OCI-LY7 (cell line): ENCODE measurements around the gene PRPF8. TPM values are rescaled to one million over a fixed set of nuclear protein-coding genes. Genes with fewer than 3 reads are reported as not detected.

Experiments
- BruUV-seq: library from RNA; stranded (reverse); fragments of 400-500 nt; replicated peaks from 2 replicates; lab custom pipeline; 2021; lab: Mats Ljungman, UMichigan
- CTCF ChIA-PET: fragments of 300-600 bp; sonication (Branson Sonifier 250); formaldehyde crosslinking; loops from one replicate; lab custom pipeline; 2022; ENCODE audit warnings: antibody characterized with exemption; ENCODE audit not compliant: unreplicated experiment; lab: Charles Lee
- POLR2A ChIA-PET: fragments of 300-600 bp; sonication (Branson Sonifier 250); formaldehyde crosslinking; loops from one replicate; lab custom pipeline; 2022; ENCODE audit warnings: antibody characterized with exemption; lab: Charles Lee
- DNase-seq: peaks from one replicate; pipeline ENCODE4 v3.0.0-alpha.2; 2015; ENCODE audit warnings: low spot score
- H2AFZ ChIP-seq: fragments of 200-600 bp; sonication (generic), shearing (Covaris generic); 2 replicates; pipeline ENCODE4 v1.6.1; 2014; ENCODE audit warnings: mild to moderate bottlenecking, antibody characterized with exemption, low read length, moderate library complexity
- H3K27ac ChIP-seq: fragments of 200-600 bp; sonication (generic); 2 replicates; pipeline ENCODE4 v1.5.1; 2014; ENCODE audit warnings: mixed run types, low read depth, mild to moderate bottlenecking, moderate library complexity, low read length, inconsistent platforms; ENCODE audit not compliant: poor library complexity, severe bottlenecking
- H3K36me3 ChIP-seq: fragments of 200-600 bp; sonication (generic); 2 replicates; pipeline ENCODE4 v1.6.1; 2014; ENCODE audit warnings: mild to moderate bottlenecking, antibody characterized with exemption, low read length, moderate library complexity, mixed read lengths; ENCODE audit not compliant: insufficient read depth
- H3K4me1 ChIP-seq: fragments of 200-600 bp; sonication (generic); 2 replicates; pipeline ENCODE4 v1.5.1; 2014; ENCODE audit warnings: mild to moderate bottlenecking, low read length; ENCODE audit not compliant: insufficient read depth, poor library complexity, severe bottlenecking
- H3K4me2 ChIP-seq: fragments of 200-600 bp; sonication (generic); 2 replicates; pipeline ENCODE4 v1.6.1; 2014; ENCODE audit warnings: mild to moderate bottlenecking, low read length
- H3K4me3 ChIP-seq: fragments of 200-600 bp; sonication (generic); 2 replicates; pipeline ENCODE4 v1.5.1; 2014; ENCODE audit warnings: mild to moderate bottlenecking, low read depth, low read length; ENCODE audit not compliant: poor library complexity, severe bottlenecking
- H3K79me2 ChIP-seq: fragments of 200-600 bp; sonication (generic); 2 replicates; pipeline ENCODE4 v1.6.1; 2016; ENCODE audit warnings: low read depth, mild to moderate bottlenecking, low read length, moderate library complexity, mixed read lengths; ENCODE audit not compliant: insufficient read depth
- H3K9me2 ChIP-seq: fragments of 200-600 bp; sonication (generic); 2 replicates; pipeline ENCODE4 v1.6.1; 2016; ENCODE audit warnings: mild to moderate bottlenecking, low read length, mixed read lengths; ENCODE audit not compliant: insufficient read depth
- H3K9me3 ChIP-seq: fragments of 200-600 bp; sonication (generic); 2 replicates; pipeline ENCODE4 v1.6.1; 2014; ENCODE audit warnings: mild to moderate bottlenecking, mixed run types, low read length, mixed read lengths
- H4K20me1 ChIP-seq: fragments of 200-600 bp; sonication (generic); 2 replicates; pipeline ENCODE4 v1.6.1; 2014; ENCODE audit warnings: mild to moderate bottlenecking, antibody characterized with exemption, low read length, moderate library complexity, mixed read lengths; ENCODE audit not compliant: insufficient read depth
- EZH2phosphoT487 ChIP-seq: fragments of 200-600 bp; sonication (generic); IDR thresholded peaks from 2 replicates; pipeline ENCODE4 v1.6.1; 2018; ENCODE audit warnings: low read depth, borderline replicate concordance, mild to moderate bottlenecking, mixed run types, antibody characterized with exemption, low read length, moderate library complexity, mixed read lengths
- intact Hi-C: fragments of 100-400 bp; cut with micrococcal nuclease; formaldehyde crosslinking; loops from one replicate; pipeline ENCODE4 v1.10.0; 2022; ENCODE audit not compliant: unreplicated experiment
- small RNA-seq: library from RNA; depleted of rRNA; stranded (forward); fragments of <200 nt; gene quantifications from one replicate; pipeline ENCODE3, GENCODE V24; 2014
- total RNA-seq, 2 experiments: library from RNA; depleted of rRNA in 1 of 2; stranded (reverse); fragments of >200 nt in 1 of 2; shearing (Covaris generic) in 1 of 2; gene quantifications; 2 replicates each; pipeline ENCODE4 v1.2.3, GENCODE V29; 2014 to 2022
- TF ChIP-seq, protein P1 (sequence below): fragments of 200-600 bp; sonication (generic); conservative IDR thresholded peaks from 2 replicates; pipeline ENCODE4 v1.5.1; 2014; ENCODE audit warnings: mild to moderate bottlenecking, antibody characterized with exemption, low read length, moderate library complexity, mixed read lengths

PRPF8 gene
- total RNA-seq, 2 experiments from 2014 or later, result 162 to 427 TPM

GRCh38 chr17:1604831-1605528 lies 79.7 kb downstream of the PRPF8 start:
- TF ChIP-seq, protein P1, sequence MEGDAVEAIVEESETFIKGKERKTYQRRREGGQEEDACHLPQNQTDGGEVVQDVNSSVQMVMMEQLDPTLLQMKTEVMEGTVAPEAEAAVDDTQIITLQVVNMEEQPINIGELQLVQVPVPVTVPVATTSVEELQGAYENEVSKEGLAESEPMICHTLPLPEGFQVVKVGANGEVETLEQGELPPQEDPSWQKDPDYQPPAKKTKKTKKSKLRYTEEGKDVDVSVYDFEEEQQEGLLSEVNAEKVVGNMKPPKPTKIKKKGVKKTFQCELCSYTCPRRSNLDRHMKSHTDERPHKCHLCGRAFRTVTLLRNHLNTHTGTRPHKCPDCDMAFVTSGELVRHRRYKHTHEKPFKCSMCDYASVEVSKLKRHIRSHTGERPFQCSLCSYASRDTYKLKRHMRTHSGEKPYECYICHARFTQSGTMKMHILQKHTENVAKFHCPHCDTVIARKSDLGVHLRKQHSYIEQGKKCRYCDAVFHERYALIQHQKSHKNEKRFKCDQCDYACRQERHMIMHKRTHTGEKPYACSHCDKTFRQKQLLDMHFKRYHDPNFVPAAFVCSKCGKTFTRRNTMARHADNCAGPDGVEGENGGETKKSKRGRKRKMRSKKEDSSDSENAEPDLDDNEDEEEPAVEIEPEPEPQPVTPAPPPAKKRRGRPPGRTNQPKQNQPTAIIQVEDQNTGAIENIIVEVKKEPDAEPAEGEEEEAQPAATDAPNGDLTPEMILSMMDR, result no peak
- TF ChIP-seq EZH2phosphoT487, result no peak
- no peaks in the 10 kb centered on the region for H3K79me2 ChIP-seq
- DNase-seq, result no peak
- ChIA-PET CTCF (no interaction called here), POLR2A (interaction anchor here (0.5 kb wide), 1 partner anchor 635 kb away, joined by 3 read pairs; no protein-coding TSS in a partner anchor)
- H3K9me3 ChIP-seq, result no peaks in the 10 kb centered on the region
- H4K20me1 ChIP-seq, result no peaks in the 10 kb centered on the region
- intact Hi-C loops, result no loop called here
- H2AFZ ChIP-seq, result no peak overlapping the region
- no TSS peak for BruUV-seq
- no peak overlapping the region for H3K4me2 ChIP-seq
- no peaks in the 10 kb centered on the region for H3K9me2 ChIP-seq
- H3K27ac ChIP-seq, result no peak overlapping the region
- peaks cover 9% of the 10 kb centered on the region; the same call in 1 of the 2 replicates for H3K36me3 ChIP-seq
- H3K4me3 ChIP-seq, result no peak overlapping the region
- H3K4me1 ChIP-seq, result peaks cover 20% of the 10 kb centered on the region

DNA sequence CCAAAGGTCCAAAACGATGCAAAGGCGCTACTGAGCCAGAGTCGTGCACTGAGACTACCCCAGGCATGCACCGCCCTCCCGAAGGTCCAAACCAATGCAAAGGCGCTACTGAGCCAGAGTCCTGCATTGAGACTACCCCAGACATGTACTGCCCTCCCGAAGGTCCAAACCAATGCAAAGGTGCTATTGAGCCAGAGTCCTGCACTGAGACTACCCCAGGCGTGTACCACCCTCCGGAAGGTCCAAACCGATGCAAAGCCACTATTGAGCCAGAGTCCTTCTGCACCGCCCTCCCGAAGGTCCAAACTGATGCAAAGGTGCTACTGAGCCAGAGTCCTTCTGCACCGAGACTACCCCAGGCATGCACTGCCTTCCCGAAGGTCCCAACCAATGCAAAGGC lies 83.1 kb downstream of the PRPF8 start:
- Histone ChIP-seq H3K9me2 (no peaks in the 10 kb centered on the region), H2AFZ (no peak overlapping the region), H3K79me2 (no peaks in the 10 kb centered on the region), H3K27ac (no peak overlapping the region), H3K4me3 (no peak overlapping the region), H3K9me3 (no peaks in the 10 kb centered on the region), H3K4me2 (no peak overlapping the region), H3K4me1 (peaks cover 5% of the 10 kb centered on the region), H3K36me3 (peaks cover 9% of the 10 kb centered on the region; the same call in 1 of the 2 replicates), H4K20me1 (no peaks in the 10 kb centered on the region)
- DNase-seq, result no peak
- TF ChIP-seq EZH2phosphoT487, result no peak
- POLR2A ChIA-PET, result no interaction called here
- CTCF ChIA-PET, result no interaction called here
- intact Hi-C loops, result no loop called here
- BruUV-seq, result no TSS peak

Small RNAs within 50 kb of the gene (small RNA-seq; reads per million reads assigned to genes)
- gene RN7SL105P, result not detected

Other genes starting within 250 kb of the PRPF8 start
- gene CRK, start 228.6 kb downstream of the PRPF8 start, total RNA-seq (2014; rRNA removed; shearing (Covaris generic)), result 30.5 and 32.0 TPM in 2 replicates
- 30.4 TPM in 2 replicates for gene CRK, start 228.6 kb downstream of the PRPF8 start, total RNA-seq (2022)
- 16.1 and 17.2 TPM in 2 replicates for gene MYO1C, start 192.2 kb downstream of the PRPF8 start, total RNA-seq (2014; rRNA removed; shearing (Covaris generic))
- gene MYO1C, start 192.2 kb downstream of the PRPF8 start, total RNA-seq (2022), result 70.5 and 74.4 TPM in 2 replicates
- gene INPP5K, start 168.3 kb downstream of the PRPF8 start, total RNA-seq (2014; rRNA removed; shearing (Covaris generic)), result 23.4 and 28.8 TPM in 2 replicates
- 40.7 and 47.0 TPM in 2 replicates for gene INPP5K, start 168.3 kb downstream of the PRPF8 start, total RNA-seq (2022)
- gene PITPNA, start 122.1 kb downstream of the PRPF8 start, total RNA-seq (2014; rRNA removed; shearing (Covaris generic)), result 15.0 and 27.7 TPM in 2 replicates
- gene PITPNA, start 122.1 kb downstream of the PRPF8 start, total RNA-seq (2022), result 51.2 and 51.8 TPM in 2 replicates
- 9.2 and 16.7 TPM in 2 replicates for gene SLC43A2, start 56.0 kb downstream of the PRPF8 start, total RNA-seq (2014; rRNA removed; shearing (Covaris generic))
- gene SLC43A2, start 56.0 kb downstream of the PRPF8 start, total RNA-seq (2022), result 16.6 and 17.1 TPM in 2 replicates
- gene SCARF1, start 39.1 kb downstream of the PRPF8 start, total RNA-seq (2014; rRNA removed; shearing (Covaris generic)), result 0.19 and 0.31 TPM in 2 replicates
- gene SCARF1, start 39.1 kb downstream of the PRPF8 start, total RNA-seq (2022), result 0.29 and 0.41 TPM in 2 replicates
- 0.82 and 3.2 TPM in 2 replicates for gene RILP, start 35.0 kb downstream of the PRPF8 start, total RNA-seq (2014; rRNA removed; shearing (Covaris generic))
- gene RILP, start 35.0 kb downstream of the PRPF8 start, total RNA-seq (2022), result 0.59 and 1.2 TPM in 2 replicates
- gene TLCD2, start 25.5 kb upstream of the PRPF8 start, total RNA-seq (2014; rRNA removed; shearing (Covaris generic)), result not detected in 2 replicates
- not detected in 2 replicates for gene TLCD2, start 25.5 kb upstream of the PRPF8 start, total RNA-seq (2022)
- 12.2 and 19.1 TPM in 2 replicates for gene WDR81, start 39.8 kb upstream of the PRPF8 start, total RNA-seq (2014; rRNA removed; shearing (Covaris generic))
- 23.5 and 24.4 TPM in 2 replicates for gene WDR81, start 39.8 kb upstream of the PRPF8 start, total RNA-seq (2022)
- gene SERPINF2, start 58.0 kb upstream of the PRPF8 start, total RNA-seq (2014; rRNA removed; shearing (Covaris generic)), result 0.38 and 0.93 TPM in 2 replicates
- 0.76 and 1.0 TPM in 2 replicates for gene SERPINF2, start 58.0 kb upstream of the PRPF8 start, total RNA-seq (2022)
- gene SERPINF1, start 77.2 kb upstream of the PRPF8 start, total RNA-seq (2014; rRNA removed; shearing (Covaris generic)), result not detected in 2 replicates
- not detected in 2 replicates for gene SERPINF1, start 77.2 kb upstream of the PRPF8 start, total RNA-seq (2022)
- gene SMYD4, start 145.0 kb upstream of the PRPF8 start, total RNA-seq (2014; rRNA removed; shearing (Covaris generic)), result 21.3 and 27.5 TPM in 2 replicates
- gene SMYD4, start 145.0 kb upstream of the PRPF8 start, total RNA-seq (2022), result 33.5 and 36.4 TPM in 2 replicates
- gene RPA1, start 145.1 kb upstream of the PRPF8 start, total RNA-seq (2014; rRNA removed; shearing (Covaris generic)), result 55.5 and 90.2 TPM in 2 replicates
- gene RPA1, start 145.1 kb upstream of the PRPF8 start, total RNA-seq (2022), result 184 and 196 TPM in 2 replicates